Measurements from ENCODE around the gene TMEM120B. TPM values are rescaled to one million over a fixed set of nuclear protein-coding genes. Genes with fewer than 3 reads are reported as not detected.
A peak's percentile ranks its signal among the peaks of the same experiment; 100 is the strongest.
"Not testable (repeated sequence)": the region's sequence is repeated elsewhere in the genome, so short reads cannot be mapped to it uniquely, and the experiment has no call there.

The TMEM120B gene
- total RNA-seq, 1 donor from 2014 or later, result 14.1 TPM

DNA sequence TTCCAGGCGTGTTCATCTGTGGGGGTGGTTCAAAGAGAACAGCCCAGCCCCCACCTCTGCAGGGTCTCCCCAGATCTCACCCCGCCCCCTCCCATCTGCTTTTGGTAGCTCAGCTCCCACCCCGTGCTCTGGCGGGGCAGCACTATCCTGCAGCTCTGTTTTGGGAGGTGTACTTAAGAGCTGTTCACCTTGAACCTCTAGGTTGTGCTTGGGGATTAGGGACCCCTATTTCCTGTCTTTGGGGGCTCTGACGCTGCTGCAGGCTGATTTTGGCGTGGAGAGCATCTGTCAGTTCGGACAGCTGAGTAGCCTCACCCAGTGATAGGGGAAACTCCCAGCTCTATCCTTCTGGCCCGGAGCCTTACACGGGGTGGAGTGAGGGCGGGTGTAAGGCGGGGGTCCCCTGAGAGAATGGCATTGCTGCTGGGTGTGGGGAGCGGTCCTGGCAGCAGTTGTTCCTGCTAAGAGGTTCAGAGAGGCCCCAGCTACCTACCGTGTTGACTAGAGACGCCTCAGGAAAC lies 765 bp downstream of the TMEM120B start:
- Mint-ChIP-seq H3K4me1 (ENCODE audit: low read depth) (peaks cover 18% of the 10 kb centered on the region), H3K9me3 (no peaks in the 10 kb centered on the region), H3K36me3 (ENCODE audit: low read depth) (no peaks in the 10 kb centered on the region), H3K4me3 (ENCODE audit: low read depth) (peak overlapping the region; percentile 97), H3K27ac (peak overlapping the region; percentile 58), H3K27me3 (ENCODE audit: low read depth) (no peaks in the 10 kb centered on the region)
- DNase-seq (ENCODE audit: low spot score), result no peak
- intact Hi-C loops (cut with micrococcal nuclease), result loop anchor here (2.0 to 10.0 kb wide), 4 partner anchors 27 to 171 kb away; partner anchors contain the start of genes PSMD9 and RHOF

DNA sequence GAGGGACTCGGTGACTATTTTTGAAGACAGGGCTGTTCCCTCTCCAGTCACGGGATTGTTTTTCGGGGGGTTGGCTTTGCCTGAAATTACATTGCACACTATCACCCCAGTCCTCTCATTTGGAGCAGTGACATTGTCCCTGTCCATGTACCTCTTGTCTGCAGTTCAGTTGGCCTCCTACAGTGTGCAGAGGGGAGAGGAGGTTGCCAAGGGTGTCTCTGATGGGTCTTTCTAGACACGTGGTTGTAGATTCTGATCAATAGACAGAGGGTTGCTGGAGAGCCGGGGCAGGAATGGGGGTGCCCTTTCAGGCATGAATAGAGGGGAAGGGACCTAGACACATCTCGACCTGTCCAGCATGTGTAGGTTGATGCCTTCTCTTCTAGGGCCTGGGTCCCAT lies 1.2 kb downstream of the TMEM120B start:
- H3K4me1 Mint-ChIP-seq (ENCODE audit: low read depth), result peaks cover 20% of the 10 kb centered on the region
- intact Hi-C loops (cut with micrococcal nuclease), result loop anchor here (2.0 to 10.0 kb wide), 4 partner anchors 27 to 171 kb away; partner anchors contain the start of genes PSMD9 and RHOF
- H3K4me3 Mint-ChIP-seq (ENCODE audit: low read depth), result peak overlapping the region; percentile 97
- no peaks in the 10 kb centered on the region for H3K27me3 Mint-ChIP-seq (ENCODE audit: low read depth)
- no peak for DNase-seq (ENCODE audit: low spot score)
- H3K9me3 Mint-ChIP-seq, result no peaks in the 10 kb centered on the region
- no peak overlapping the region for H3K27ac Mint-ChIP-seq
- H3K36me3 Mint-ChIP-seq (ENCODE audit: low read depth), result no peaks in the 10 kb centered on the region

DNA sequence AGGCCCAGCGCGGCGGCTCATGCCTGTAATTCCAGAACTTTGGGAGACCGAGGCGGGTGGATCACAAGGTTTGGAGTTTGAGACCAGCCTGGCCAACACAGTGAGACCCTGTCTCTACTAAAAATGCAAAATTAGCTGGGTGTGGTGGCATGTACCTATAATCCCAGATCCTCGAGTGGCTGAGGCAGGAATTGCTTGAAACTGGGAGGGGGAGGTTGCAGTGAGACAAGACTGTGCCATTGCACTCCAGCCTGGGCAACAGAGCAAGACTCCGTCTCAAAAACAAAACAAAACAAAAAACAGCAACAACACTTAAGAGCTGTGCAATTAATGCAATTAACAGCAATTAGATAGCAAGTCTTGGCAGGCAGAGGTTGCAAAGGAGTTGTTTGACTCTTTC lies 2.5 kb downstream of the TMEM120B start:
- intact Hi-C loops (cut with micrococcal nuclease), result loop anchor here (10.0 kb wide), 1 partner anchor 170 kb away; the partner anchor contains the start of gene PSMD9
- not testable (repeated sequence) for H3K4me3 Mint-ChIP-seq (ENCODE audit: low read depth)

DNA sequence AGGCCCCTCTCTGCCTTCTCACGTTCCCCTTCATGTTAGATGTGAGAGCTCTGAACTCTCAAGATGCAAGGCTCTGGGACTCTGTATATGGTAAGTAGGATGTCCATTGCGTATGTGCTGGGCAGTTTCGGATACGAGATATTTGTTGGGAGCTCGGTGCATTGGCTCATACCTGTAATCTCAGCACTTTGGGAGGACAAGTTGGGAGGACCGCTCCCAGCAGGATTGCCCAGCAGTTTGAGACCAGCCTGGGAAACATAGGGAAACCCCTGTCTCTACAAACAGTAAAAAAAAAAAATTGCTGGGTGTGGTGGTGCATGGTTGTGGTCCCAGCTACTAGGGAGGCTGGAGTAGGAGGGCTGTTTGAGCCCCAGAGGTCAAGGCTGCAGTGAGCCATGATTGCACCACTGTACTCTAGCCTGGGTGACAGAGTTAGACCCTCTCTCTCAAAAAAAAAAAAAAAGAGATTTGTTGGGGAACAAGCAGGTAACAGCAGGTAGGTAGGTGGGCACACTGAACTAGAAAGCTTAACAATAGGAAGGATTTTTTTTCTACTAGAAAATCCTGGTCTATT lies 3.4 kb downstream of the TMEM120B start:
- Mint-ChIP-seq H3K9me3 (no peaks in the 10 kb centered on the region), H3K27me3 (ENCODE audit: low read depth) (no peaks in the 10 kb centered on the region), H3K27ac (no peak overlapping the region), H3K4me1 (ENCODE audit: low read depth) (peaks cover 18% of the 10 kb centered on the region), H3K4me3 (ENCODE audit: low read depth) (no peak overlapping the region), H3K36me3 (ENCODE audit: low read depth) (no peaks in the 10 kb centered on the region)
- no peak for DNase-seq (ENCODE audit: low spot score)
- intact Hi-C loops (cut with micrococcal nuclease), result loop anchor here (10.0 kb wide), 1 partner anchor 169 kb away; the partner anchor contains the start of gene PSMD9

More for the DNA sequence above, 2.5 kb downstream of the TMEM120B start:
- H3K9me3 Mint-ChIP-seq; H3K27me3 Mint-ChIP-seq (ENCODE audit: low read depth); H3K27ac Mint-ChIP-seq; H3K36me3 Mint-ChIP-seq (ENCODE audit: low read depth); DNase-seq (ENCODE audit: low spot score): not testable (repeated sequence)
- peaks cover 18% of the 10 kb centered on the region for H3K4me1 Mint-ChIP-seq (ENCODE audit: low read depth)

DNA sequence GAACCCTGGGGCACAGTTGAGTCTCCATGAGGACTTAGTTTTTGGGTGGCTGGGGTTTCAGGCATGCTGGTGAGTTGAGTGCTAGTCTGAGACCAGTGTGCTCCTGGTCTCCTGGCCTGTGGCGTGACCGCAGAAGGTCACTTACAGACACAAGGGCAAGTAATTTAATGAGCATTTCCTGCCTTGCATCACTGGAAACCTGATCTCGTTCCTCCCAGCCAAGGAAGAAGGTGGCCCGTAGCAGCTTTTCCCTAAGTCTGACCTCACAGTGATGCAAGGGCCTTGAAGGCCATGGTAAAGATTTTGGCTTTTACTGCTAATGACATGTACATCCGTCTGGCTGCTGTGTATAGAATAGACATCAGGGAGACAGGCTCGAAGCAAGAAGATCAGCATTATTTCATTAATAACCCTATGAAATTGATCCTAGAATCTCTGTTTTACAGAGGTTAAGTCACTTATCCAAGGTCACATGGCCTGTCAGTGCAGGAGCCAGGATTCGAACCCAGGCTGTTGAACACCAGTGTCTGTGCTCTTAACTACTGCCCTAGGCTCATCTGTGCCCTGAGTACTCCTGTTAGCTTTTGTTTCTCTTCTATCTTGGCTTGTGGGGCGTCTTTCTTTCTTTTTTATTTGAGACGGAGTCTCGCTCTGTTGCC lies 4.6 kb downstream of the TMEM120B start:
- intact Hi-C loops (cut with micrococcal nuclease), result loop anchor here (10.0 kb wide), 1 partner anchor 168 kb away; the partner anchor contains the start of gene PSMD9
- Mint-ChIP-seq H3K4me1 (ENCODE audit: low read depth) (peaks cover 14% of the 10 kb centered on the region), H3K4me3 (ENCODE audit: low read depth) (no peak overlapping the region), H3K36me3 (ENCODE audit: low read depth) (no peaks in the 10 kb centered on the region), H3K27me3 (ENCODE audit: low read depth) (no peaks in the 10 kb centered on the region), H3K27ac (no peak overlapping the region), H3K9me3 (no peaks in the 10 kb centered on the region)
- no peak for DNase-seq (ENCODE audit: low spot score)

DNA sequence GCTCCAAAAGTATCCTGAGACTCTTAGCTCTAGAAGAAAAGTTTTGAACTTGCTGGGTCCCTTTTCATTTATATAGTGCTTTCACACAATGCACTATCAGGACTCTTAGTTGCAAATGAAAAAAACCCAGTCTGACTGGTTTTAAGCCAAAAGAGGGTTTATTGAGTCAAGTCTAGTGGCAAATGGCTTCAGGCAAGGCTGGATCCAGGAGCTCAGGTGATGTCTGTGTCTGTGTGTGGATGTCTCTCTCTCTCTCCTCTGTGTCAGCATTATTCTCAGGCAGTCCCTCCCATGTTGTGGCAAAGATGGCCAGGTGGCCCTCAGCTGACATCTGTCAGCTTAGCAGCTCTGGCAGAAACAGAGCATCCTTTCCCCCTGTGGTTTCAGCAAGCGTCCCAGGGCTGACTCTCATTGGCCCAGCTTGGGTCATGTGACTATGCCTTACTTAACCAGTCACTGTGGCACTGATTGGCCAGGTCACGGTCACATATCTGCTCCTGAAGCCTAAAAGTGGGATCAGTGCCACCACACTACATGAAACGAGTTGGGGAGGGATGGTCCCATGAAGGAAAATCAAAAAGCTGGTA lies 6.2 kb downstream of the TMEM120B start:
- Mint-ChIP-seq H3K27ac (no peak overlapping the region), H3K9me3 (no peaks in the 10 kb centered on the region), H3K27me3 (ENCODE audit: low read depth) (no peaks in the 10 kb centered on the region), H3K36me3 (ENCODE audit: low read depth) (no peaks in the 10 kb centered on the region), H3K4me3 (ENCODE audit: low read depth) (no peak overlapping the region), H3K4me1 (ENCODE audit: low read depth) (peaks cover 8% of the 10 kb centered on the region)
- no peak for DNase-seq (ENCODE audit: low spot score)
- intact Hi-C loops (cut with micrococcal nuclease), result loop anchor here (10.0 kb wide), 1 partner anchor 166 kb away; the partner anchor contains the start of gene PSMD9

DNA sequence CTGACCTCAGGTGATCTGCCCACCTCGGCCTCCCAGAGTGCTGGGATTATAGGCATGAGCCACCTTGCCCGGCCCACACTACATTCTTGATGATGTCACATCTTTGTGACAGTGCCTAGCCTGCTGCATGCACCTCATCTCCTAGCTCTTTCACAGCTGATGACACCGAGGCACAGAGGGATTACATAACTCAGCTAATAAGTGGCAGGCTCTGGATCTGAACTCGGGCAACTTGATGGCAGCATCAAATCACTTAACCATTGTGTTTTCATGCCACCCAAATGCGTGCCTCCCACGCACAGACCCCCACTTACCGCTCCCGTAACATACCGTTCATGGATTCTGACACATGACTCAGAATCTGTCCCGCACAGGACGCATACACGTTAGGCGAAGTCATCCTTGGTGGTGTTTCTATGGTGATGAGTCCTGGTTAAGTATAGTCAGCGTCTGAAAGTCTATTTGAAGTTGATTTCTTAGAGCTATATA lies 7.4 kb downstream of the TMEM120B start:
- no peak overlapping the region for H3K27ac Mint-ChIP-seq
- intact Hi-C loops (cut with micrococcal nuclease), result loop anchor here (10.0 kb wide), 1 partner anchor 165 kb away; the partner anchor contains the start of gene PSMD9
- H3K36me3 Mint-ChIP-seq (ENCODE audit: low read depth), result no peaks in the 10 kb centered on the region
- no peak overlapping the region for H3K4me3 Mint-ChIP-seq (ENCODE audit: low read depth)
- H3K9me3 Mint-ChIP-seq, result no peaks in the 10 kb centered on the region
- DNase-seq (ENCODE audit: low spot score), result no peak
- H3K4me1 Mint-ChIP-seq (ENCODE audit: low read depth), result peaks cover 2% of the 10 kb centered on the region
- no peaks in the 10 kb centered on the region for H3K27me3 Mint-ChIP-seq (ENCODE audit: low read depth)

DNA sequence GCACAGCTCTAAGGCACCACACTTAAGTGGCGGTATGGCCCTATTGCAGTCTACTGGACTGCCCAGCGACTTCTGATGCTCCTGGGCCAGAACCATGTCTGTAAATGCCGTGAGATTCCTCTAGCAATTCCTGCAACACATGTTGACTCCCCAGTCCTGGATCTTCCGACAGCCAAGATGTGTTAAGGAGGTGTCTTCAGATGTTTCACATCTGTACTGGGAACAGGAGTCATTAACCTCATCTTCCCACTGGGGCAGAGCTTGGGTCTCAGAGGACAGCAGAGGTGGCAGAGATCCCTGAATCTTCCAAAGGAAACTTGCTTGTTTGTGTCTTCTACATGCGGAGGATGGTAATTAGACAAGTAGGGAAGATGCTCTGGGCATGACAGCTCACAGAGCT lies 8.2 kb downstream of the TMEM120B start:
- no peak for DNase-seq (ENCODE audit: low spot score)
- H3K4me3 Mint-ChIP-seq (ENCODE audit: low read depth), result no peak overlapping the region
- H3K4me1 Mint-ChIP-seq (ENCODE audit: low read depth), result peaks cover 2% of the 10 kb centered on the region
- no peaks in the 10 kb centered on the region for H3K36me3 Mint-ChIP-seq (ENCODE audit: low read depth)
- no peak overlapping the region for H3K27ac Mint-ChIP-seq
- intact Hi-C loops (cut with micrococcal nuclease), result no loop called here
- H3K9me3 Mint-ChIP-seq, result no peaks in the 10 kb centered on the region
- H3K27me3 Mint-ChIP-seq (ENCODE audit: low read depth), result no peaks in the 10 kb centered on the region

DNA sequence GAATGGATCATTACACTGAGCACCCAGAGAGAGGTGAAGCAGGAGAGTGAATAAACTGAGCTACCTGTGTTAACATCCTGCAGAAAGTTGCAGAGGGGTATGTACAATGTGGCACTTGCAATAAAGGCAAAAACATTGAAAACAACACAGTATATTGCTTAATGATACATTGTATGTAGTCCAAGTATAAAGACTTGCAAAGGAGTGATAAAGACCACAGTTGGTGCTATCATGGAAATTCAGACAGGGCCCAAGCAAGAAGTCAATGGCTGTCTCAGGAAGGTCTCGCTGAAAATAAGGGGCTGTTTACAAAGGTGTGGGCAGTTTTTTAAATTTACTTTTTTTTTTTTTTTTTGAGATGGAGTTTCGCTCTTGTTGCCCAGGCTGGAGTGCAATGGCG lies 10.0 kb downstream of the TMEM120B start:
- Mint-ChIP-seq H3K36me3 (ENCODE audit: low read depth) (no peaks in the 10 kb centered on the region), H3K9me3 (no peaks in the 10 kb centered on the region), H3K4me3 (ENCODE audit: low read depth) (no peak overlapping the region), H3K27me3 (ENCODE audit: low read depth) (no peaks in the 10 kb centered on the region), H3K4me1 (ENCODE audit: low read depth) (peaks cover 2% of the 10 kb centered on the region), H3K27ac (no peak overlapping the region)
- no peak for DNase-seq (ENCODE audit: low spot score)
- intact Hi-C loops (cut with micrococcal nuclease), result no loop called here

DNA sequence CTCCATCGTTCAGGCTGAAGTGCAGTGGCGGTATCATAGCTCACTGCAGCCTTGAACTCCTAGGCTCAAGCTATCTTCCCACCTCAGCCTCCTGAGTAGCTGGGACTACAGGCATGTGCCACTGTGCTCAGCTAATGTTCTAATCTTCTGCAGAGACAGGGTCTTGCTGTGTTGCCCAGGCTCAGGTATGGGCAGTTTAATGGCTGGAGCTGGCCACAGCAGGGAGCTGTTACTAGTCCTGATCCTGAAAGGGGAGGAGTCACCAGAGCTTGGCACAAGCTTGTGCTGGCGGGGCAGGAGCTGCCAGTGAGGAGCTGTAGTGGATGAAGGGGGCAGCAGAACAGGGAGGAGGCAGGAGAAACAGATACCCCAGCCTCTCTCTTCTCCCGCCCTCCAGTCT lies 10.6 kb downstream of the TMEM120B start:
- H3K4me1 Mint-ChIP-seq (ENCODE audit: low read depth), result peaks cover 2% of the 10 kb centered on the region
- DNase-seq (ENCODE audit: low spot score), result no peak
- no peak overlapping the region for H3K4me3 Mint-ChIP-seq (ENCODE audit: low read depth)
- no peaks in the 10 kb centered on the region for H3K9me3 Mint-ChIP-seq
- intact Hi-C loops (cut with micrococcal nuclease), result no loop called here
- no peaks in the 10 kb centered on the region for H3K36me3 Mint-ChIP-seq (ENCODE audit: low read depth)
- H3K27me3 Mint-ChIP-seq (ENCODE audit: low read depth), result no peaks in the 10 kb centered on the region
- H3K27ac Mint-ChIP-seq, result no peak overlapping the region

DNA sequence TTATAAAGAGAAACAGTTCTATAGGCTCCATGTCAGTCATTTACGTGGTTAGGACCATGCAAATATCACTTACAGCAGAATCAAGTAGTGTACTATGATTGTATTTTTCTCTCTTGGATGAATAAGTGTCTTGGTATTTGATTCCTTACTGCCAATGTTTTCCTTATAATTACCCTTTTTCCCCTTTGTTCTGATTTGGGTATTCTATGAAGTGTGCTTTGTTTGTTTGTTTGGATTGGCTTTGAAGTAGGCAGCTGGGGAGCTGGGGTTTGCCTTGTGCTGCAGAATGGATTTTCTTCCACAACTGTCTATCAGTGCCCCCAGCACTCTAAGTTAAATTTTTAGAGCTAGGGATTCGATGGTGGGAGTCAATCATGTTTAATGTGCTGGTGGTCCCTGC lies 12.4 kb downstream of the TMEM120B start:
- intact Hi-C loops (cut with micrococcal nuclease), result no loop called here
- H3K9me3 Mint-ChIP-seq, result no peaks in the 10 kb centered on the region
- no peak overlapping the region for H3K4me3 Mint-ChIP-seq (ENCODE audit: low read depth)
- H3K27ac Mint-ChIP-seq, result no peak overlapping the region
- H3K4me1 Mint-ChIP-seq (ENCODE audit: low read depth), result no peaks in the 10 kb centered on the region
- no peaks in the 10 kb centered on the region for H3K36me3 Mint-ChIP-seq (ENCODE audit: low read depth)
- DNase-seq (ENCODE audit: low spot score), result no peak
- H3K27me3 Mint-ChIP-seq (ENCODE audit: low read depth), result no peaks in the 10 kb centered on the region

DNA sequence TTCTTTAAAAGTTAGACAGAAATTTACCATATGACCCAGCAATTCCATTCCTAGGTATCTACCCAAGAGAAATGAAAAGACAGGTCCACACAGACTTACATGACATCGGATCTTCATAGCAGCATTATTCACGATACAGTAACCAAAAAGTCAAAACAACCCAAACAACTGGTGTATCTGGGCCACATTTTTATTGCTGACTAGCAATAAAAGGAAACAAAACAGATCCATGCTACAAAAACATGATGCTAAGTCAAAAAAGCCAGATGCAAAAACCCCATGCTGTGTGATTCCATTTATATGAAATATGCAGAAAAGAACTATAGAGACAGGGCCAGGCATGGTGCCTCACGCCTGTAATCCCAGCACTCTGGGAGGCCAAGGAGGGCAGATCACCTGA lies 12.9 kb downstream of the TMEM120B start:
- H3K9me3 Mint-ChIP-seq, result no peaks in the 10 kb centered on the region
- H3K4me1 Mint-ChIP-seq (ENCODE audit: low read depth), result no peaks in the 10 kb centered on the region
- no peaks in the 10 kb centered on the region for H3K36me3 Mint-ChIP-seq (ENCODE audit: low read depth)
- no peak overlapping the region for H3K27ac Mint-ChIP-seq
- intact Hi-C loops (cut with micrococcal nuclease), result no loop called here
- no peak overlapping the region for H3K4me3 Mint-ChIP-seq (ENCODE audit: low read depth)
- H3K27me3 Mint-ChIP-seq (ENCODE audit: low read depth), result no peaks in the 10 kb centered on the region
- no peak for DNase-seq (ENCODE audit: low spot score)

DNA sequence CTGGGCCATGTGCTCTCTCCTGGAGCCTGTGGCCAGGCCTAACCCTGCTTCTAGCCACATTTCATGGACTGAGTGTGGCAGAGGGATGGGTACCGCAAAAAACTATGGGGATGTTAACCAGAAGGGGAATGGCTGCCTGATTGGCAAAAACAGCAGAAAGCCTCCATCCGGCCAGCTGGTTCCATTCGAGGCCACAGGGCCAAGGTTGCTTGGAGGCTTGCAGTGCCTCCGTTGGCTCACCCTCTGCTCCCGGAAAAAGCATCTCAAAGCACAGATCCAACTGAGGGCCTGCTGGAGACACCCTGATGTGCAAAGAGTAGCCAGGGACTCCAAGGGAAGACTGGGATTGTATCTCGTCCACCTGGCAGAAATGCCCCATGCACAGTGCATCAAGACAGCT lies 16.5 kb downstream of the TMEM120B start:
- no peak for DNase-seq (ENCODE audit: low spot score)
- intact Hi-C loops (cut with micrococcal nuclease), result no loop called here
- Mint-ChIP-seq H3K4me3 (ENCODE audit: low read depth) (no peak overlapping the region), H3K4me1 (ENCODE audit: low read depth) (no peaks in the 10 kb centered on the region), H3K36me3 (ENCODE audit: low read depth) (no peaks in the 10 kb centered on the region), H3K9me3 (no peaks in the 10 kb centered on the region), H3K27ac (no peak overlapping the region), H3K27me3 (ENCODE audit: low read depth) (no peaks in the 10 kb centered on the region)
